A549 (cell line): ENCODE results near the gene MOSPD3. TPM values are rescaled to one million over a fixed set of nuclear protein-coding genes. Genes with fewer than 3 reads are reported as not detected.
A peak's percentile ranks its signal among the peaks of the same experiment; 100 is the strongest.

Source experiments
- ATAC-seq, 2 experiments: fragments of 200-7000 bp in 1 of 2; fragments of >200 bp in 1 of 2; cut with Nextera tagmentation in 1 of 2; cut with Tn5 transposase in 1 of 2; 3 replicates each; pipeline versions ENCODE4 v1.8.0 to v1.9.1; 2018 to 2020; ENCODE audit warnings: mild to moderate bottlenecking in 1 of 2, moderate library complexity in 1 of 2
- CTCF ChIA-PET: fragments of 300-600 bp; sonication (Branson Sonifier 250); formaldehyde crosslinking; extraction: SDS; loops from one replicate; lab custom pipeline; 2021; ENCODE audit warnings: antibody characterized with exemption, inconsistent platforms; lab: Yijun Ruan, JAX
- POLR2A ChIA-PET: fragments of 350-600 bp; formaldehyde crosslinking; extraction: SDS; loops from one replicate; lab custom pipeline; 2021; ENCODE audit warnings: antibody characterized with exemption, inconsistent platforms; lab: Yijun Ruan, JAX
- DNase-seq, 2 experiments: peaks; one replicate each; pipeline versions ENCODE4 v3.0.0 to v3.0.0-alpha.2; 2011 to 2016; ENCODE audit warnings: low read depth in 1 of 2, low spot score in 1 of 2
- FAIRE-seq: peaks from 2 replicates; lab custom pipeline; 2011; peaks lifted over from hg19 to GRCh38; lab: Jason Lieb, UNC
- H3K27ac ChIP-seq, 2 experiments: fragments of >200 bp; sonication (Bioruptor Twin); formaldehyde crosslinking; 3 replicates each; pipeline ENCODE4 v1.5.1; 2016 to 2017
- H3K4me1 ChIP-seq: fragments of >200 bp; sonication (Bioruptor Twin); formaldehyde crosslinking; 3 replicates; pipeline ENCODE4 v1.6.1; 2016
- H3K4me2 ChIP-seq: fragments of >200 bp; sonication (Bioruptor Twin); formaldehyde crosslinking; 3 replicates; pipeline ENCODE4 v1.6.1; 2016
- H3K4me3 ChIP-seq: fragments of >200 bp; sonication (Bioruptor Twin); formaldehyde crosslinking; 3 replicates; pipeline ENCODE4 v1.5.1; 2016
- H3K9me3 ChIP-seq: fragments of >200 bp; sonication (Bioruptor Twin); formaldehyde crosslinking; 3 replicates; pipeline ENCODE4 v1.6.1; 2016
- BHLHE40 ChIP-seq: IDR thresholded peaks from 2 replicates; pipeline ENCODE4 v1.6.1; 2012; ENCODE audit warnings: low read depth, low read length, inconsistent platforms
- CBX2 ChIP-seq: fragments of 200-600 bp; sonication (generic); IDR thresholded peaks from 2 replicates; pipeline ENCODE4 v1.6.1; 2016; ENCODE audit warnings: low read depth, mild to moderate bottlenecking, borderline replicate concordance
- CEBPB ChIP-seq, 2 experiments: fragments of >200 bp in 1 of 2; sonication (Bioruptor Twin) in 1 of 2; formaldehyde crosslinking in 1 of 2; IDR thresholded peaks; 2 replicates each; pipeline ENCODE4 v1.6.1; 2012 to 2016
- EHF ChIP-seq: fragments of 250-450 bp; sonication (Bioruptor Pico); IDR thresholded peaks from 2 replicates; pipeline ENCODE4 v1.5.0; 2020; ENCODE audit warnings: mild to moderate bottlenecking
- EHMT2 ChIP-seq: fragments of 200-600 bp; sonication (generic); IDR thresholded peaks from 2 replicates; pipeline ENCODE4 v1.6.1; 2016; ENCODE audit warnings: antibody characterized with exemption, low read depth, mild to moderate bottlenecking, moderate library complexity
- FOXS1 ChIP-seq: fragments of 250-450 bp; sonication (Bioruptor Pico); IDR thresholded peaks from 2 replicates; pipeline ENCODE4 v1.5.0; 2020; ENCODE audit warnings: mild to moderate bottlenecking, moderate library complexity
- HMGXB4 ChIP-seq: fragments of 250-450 bp; sonication (Bioruptor Pico); IDR thresholded peaks from 2 replicates; pipeline ENCODE4 v1.5.0; 2021; ENCODE audit warnings: mild to moderate bottlenecking, moderate library complexity, borderline replicate concordance
- HOXB5 ChIP-seq: fragments of 250-450 bp; sonication (Bioruptor Pico); IDR thresholded peaks from 2 replicates; pipeline ENCODE4 v1.5.0; 2020; ENCODE audit warnings: mild to moderate bottlenecking, moderate library complexity
- JUN ChIP-seq, 2 experiments: fragments of >200 bp; sonication (Bioruptor Twin); formaldehyde crosslinking; IDR thresholded peaks; 2 replicates in 1 of 2; 3 replicates in 1 of 2; pipeline ENCODE4 v1.6.1; 2016 to 2017
- KDM1A ChIP-seq: fragments of 200-600 bp; sonication (generic); IDR thresholded peaks from 2 replicates; pipeline ENCODE4 v1.6.1; 2016; ENCODE audit warnings: low read depth, mild to moderate bottlenecking
- KDM5A ChIP-seq: fragments of 200-600 bp; sonication (generic); IDR thresholded peaks from 2 replicates; pipeline ENCODE4 v1.6.1; 2016; ENCODE audit warnings: antibody characterized with exemption, mild to moderate bottlenecking
- MAFK ChIP-seq: fragments of 450-650 bp; IDR thresholded peaks from 2 replicates; pipeline ENCODE4 v1.6.1; 2014; ENCODE audit not compliant: partially characterized antibody
- MYC ChIP-seq: IDR thresholded peaks from 2 replicates; pipeline ENCODE4 v1.6.1; 2012; ENCODE audit warnings: mild to moderate bottlenecking, inconsistent platforms, low read length, improper control_type of control experiment, borderline replicate concordance
- NPAS2 ChIP-seq: fragments of 250-450 bp; sonication (Bioruptor Pico); IDR thresholded peaks from 2 replicates; pipeline ENCODE4 v1.8.0; 2022; ENCODE audit warnings: mild to moderate bottlenecking, moderate library complexity, borderline replicate concordance
- PBX3 ChIP-seq: IDR thresholded peaks from 2 replicates; pipeline ENCODE4 v1.6.1; 2012
- POLR2A ChIP-seq: IDR thresholded peaks from 2 replicates; pipeline ENCODE4 v1.6.1; 2012; ENCODE audit warnings: mild to moderate bottlenecking, low read length
- POLR2AphosphoS2 ChIP-seq: conservative IDR thresholded peaks from 2 replicates; pipeline ENCODE4 v1.6.1; 2012; ENCODE audit warnings: low read length, improper control_type of control experiment, inconsistent platforms
- RAD21 ChIP-seq, 2 experiments: fragments of >200 bp in 1 of 2; sonication (Bioruptor Twin) in 1 of 2; formaldehyde crosslinking in 1 of 2; IDR thresholded peaks in 1 of 2; conservative IDR thresholded peaks in 1 of 2; 2 replicates in 1 of 2; 3 replicates in 1 of 2; pipeline ENCODE4 v1.6.1; 2012 to 2018; ENCODE audit warnings: inconsistent platforms in 1 of 2
- RARB ChIP-seq: fragments of 250-450 bp; sonication (Bioruptor Pico); IDR thresholded peaks from 2 replicates; pipeline ENCODE4 v1.8.0; 2021; ENCODE audit warnings: mild to moderate bottlenecking, moderate library complexity
- RCOR1 ChIP-seq: fragments of 150-350 bp; IDR thresholded peaks from 2 replicates; pipeline ENCODE4 v1.6.1; 2014; ENCODE audit warnings: antibody characterized with exemption, low read length, low read depth
- RFX5 ChIP-seq: fragments of 450-650 bp; IDR thresholded peaks from 2 replicates; pipeline ENCODE4 v1.7.1; 2014; ENCODE audit warnings: antibody characterized with exemption, mild to moderate bottlenecking, moderate library complexity
- RNF2 ChIP-seq: fragments of 200-600 bp; sonication (generic); IDR thresholded peaks from 2 replicates; pipeline ENCODE4 v1.6.1; 2016; ENCODE audit warnings: low read depth, mild to moderate bottlenecking, antibody characterized with exemption, moderate library complexity, borderline replicate concordance
- SREBF2 ChIP-seq: fragments of 450-650 bp; IDR thresholded peaks from 2 replicates; pipeline ENCODE4 v1.6.1; 2014; ENCODE audit warnings: mild to moderate bottlenecking, moderate library complexity
- ZFP36 ChIP-seq: fragments of 450-650 bp; IDR thresholded peaks from 2 replicates; pipeline ENCODE4 v1.6.1; 2014; ENCODE audit warnings: borderline replicate concordance; ENCODE audit not compliant: partially characterized antibody
- WGBS: methylation state at CpG from one replicate; pipeline ENCODE4 v1.1.6; 2017; ENCODE audit errors: missing lambda C conversion rate; 5-methylcytosine and 5-hydroxymethylcytosine counted together
- polyA plus RNA-seq, 4 experiments: library from polyadenylated mRNA; depleted of rRNA in 3 of 4; stranded (reverse); fragments of >200 nt; fragmentation: RNase III in 1 of 4; extraction: RNeasy Plus Mini Kit Qiagen cat#74134 plus additional on column Dnase treatment in 1 of 4; gene quantifications; 2 replicates in 3 of 4; 3 replicates in 1 of 4; pipeline ENCODE4 v1.2.3, GENCODE V29; 2011 to 2017
- TF ChIP-seq, protein P1 (sequence below): fragments of 450-650 bp; IDR thresholded peaks from 2 replicates; pipeline ENCODE4 v1.6.1; 2014; ENCODE audit warnings: antibody characterized with exemption
- TF ChIP-seq, protein P2 (sequence below): IDR thresholded peaks from 2 replicates; pipeline ENCODE4 v1.6.1; 2012; ENCODE audit warnings: low read depth, borderline replicate concordance
- TF ChIP-seq, protein P3 (sequence below): IDR thresholded peaks from 2 replicates; pipeline ENCODE4 v1.6.1; 2012

MOSPD3 gene
- polyA plus RNA-seq, 2 of the 4 experiments (the other 2 are of a cell fraction): 6.1 to 14.8 TPM

DNA sequence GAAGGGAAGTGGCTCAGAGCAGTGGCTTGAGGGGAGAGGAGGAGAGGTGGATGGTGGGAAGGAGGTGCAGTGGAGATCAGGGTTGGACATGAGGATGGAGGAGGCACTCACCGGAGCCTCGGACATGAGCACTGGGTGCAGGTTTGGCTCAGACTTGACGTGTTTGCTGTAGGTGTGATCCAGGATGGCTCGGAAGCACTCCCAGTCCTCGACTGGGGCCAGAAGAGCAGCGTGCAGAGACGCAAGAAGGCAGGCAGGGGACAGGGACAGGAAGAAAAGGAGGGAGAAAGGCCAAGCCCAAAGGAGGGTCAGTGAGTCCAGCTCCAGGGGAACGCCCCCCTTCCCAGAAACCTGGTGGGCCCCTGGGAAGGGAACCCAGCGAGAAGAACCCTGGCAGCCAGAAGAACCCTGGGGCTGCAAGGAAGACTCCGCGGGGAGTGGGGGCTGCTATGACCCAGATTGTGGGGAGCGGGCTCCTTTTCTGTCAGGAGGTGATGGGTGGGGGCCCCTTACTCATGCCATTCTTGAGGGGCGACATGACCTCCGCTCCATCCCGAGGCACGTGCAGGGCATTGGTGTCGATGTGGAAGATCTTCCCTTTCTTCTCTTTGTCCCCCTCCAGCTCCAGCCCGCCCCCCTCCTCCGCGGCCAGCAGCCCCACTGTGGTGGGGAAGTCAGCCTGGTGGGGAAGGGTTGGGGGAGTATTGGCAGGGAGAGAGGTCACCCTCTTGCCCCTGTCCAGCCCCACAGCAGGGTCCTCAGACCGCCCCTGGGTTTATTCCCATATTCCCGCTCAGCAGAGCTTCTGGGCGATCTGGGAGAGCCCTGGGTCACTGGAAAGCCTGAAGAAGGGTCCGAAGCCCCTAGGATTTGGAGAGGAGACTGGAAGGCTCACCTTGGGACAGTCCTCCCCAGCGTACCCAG, 42.8 kb downstream of the MOSPD3 start:
- DNase-seq (no peak), ATAC-seq (peak; percentile 25 to 32; a peak in 4 of 6 replicates), FAIRE-seq (no peak)
- ChIA-PET CTCF (interaction anchor here (1.6 to 3.9 kb wide), 3 partner anchors 19 to 37 kb away, joined by 3 to 25 read pairs (median 9); no protein-coding TSS in a partner anchor), POLR2A (no interaction called here)
- no peak overlapping the region for H3K4me2 ChIP-seq
- H3K27ac ChIP-seq: no peak overlapping the region
- WGBS: 27% methylated on average over 22 of the region's 25 CpGs
- no peak overlapping the region for H3K4me3 ChIP-seq
- TF ChIP-seq FOXS1 (CRISPR knock-in tag) (no peak), CEBPB (IDR thresholded peaks at IDR 0.05) (no peak), HMGXB4 (CRISPR knock-in tag) (no peak), POLR2A (no peak), MAFK (no peak), RCOR1 (no peak), CBX2 (no peak), NPAS2 (CRISPR knock-in tag) (no peak), RAD21 (conservative IDR thresholded peaks at IDR 0.05 in 1 of 2, IDR thresholded peaks at IDR 0.05 in 1 of 2) (no peak), RNF2 (no peak), SREBF2 (no peak), KDM5A (no peak), MYC (no peak), POLR2AphosphoS2 (no peak), RFX5 (no peak), BHLHE40 (no peak), HOXB5 (no peak)
- TF ChIP-seq, protein P1, sequence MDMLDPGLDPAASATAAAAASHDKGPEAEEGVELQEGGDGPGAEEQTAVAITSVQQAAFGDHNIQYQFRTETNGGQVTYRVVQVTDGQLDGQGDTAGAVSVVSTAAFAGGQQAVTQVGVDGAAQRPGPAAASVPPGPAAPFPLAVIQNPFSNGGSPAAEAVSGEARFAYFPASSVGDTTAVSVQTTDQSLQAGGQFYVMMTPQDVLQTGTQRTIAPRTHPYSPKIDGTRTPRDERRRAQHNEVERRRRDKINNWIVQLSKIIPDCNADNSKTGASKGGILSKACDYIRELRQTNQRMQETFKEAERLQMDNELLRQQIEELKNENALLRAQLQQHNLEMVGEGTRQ: no peak
- TF ChIP-seq, protein P2, sequence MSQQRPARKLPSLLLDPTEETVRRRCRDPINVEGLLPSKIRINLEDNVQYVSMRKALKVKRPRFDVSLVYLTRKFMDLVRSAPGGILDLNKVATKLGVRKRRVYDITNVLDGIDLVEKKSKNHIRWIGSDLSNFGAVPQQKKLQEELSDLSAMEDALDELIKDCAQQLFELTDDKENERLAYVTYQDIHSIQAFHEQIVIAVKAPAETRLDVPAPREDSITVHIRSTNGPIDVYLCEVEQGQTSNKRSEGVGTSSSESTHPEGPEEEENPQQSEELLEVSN: no peak
- TF ChIP-seq, protein P3, sequence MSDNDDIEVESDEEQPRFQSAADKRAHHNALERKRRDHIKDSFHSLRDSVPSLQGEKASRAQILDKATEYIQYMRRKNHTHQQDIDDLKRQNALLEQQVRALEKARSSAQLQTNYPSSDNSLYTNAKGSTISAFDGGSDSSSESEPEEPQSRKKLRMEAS: no peak
- H3K9me3 ChIP-seq: no peaks in the 10 kb centered on the region
- peaks cover 6% of the 10 kb centered on the region; the same call in 2 of the 3 replicates for H3K4me1 ChIP-seq

- H3K27ac ChIP-seq: no peak within 1 kb of the TSS
- peak; percentile 66 to 75; a peak in 5 of 6 replicates for ATAC-seq
- H3K4me2 ChIP-seq: peak within 1 kb of the TSS; percentile 28
- WGBS: 45% methylated on average over 44 of the region's 63 CpGs
- H3K4me3 ChIP-seq: no peak within 1 kb of the TSS
- H3K9me3 ChIP-seq: no peaks in the 10 kb centered on the region
- peak; percentile 36 to 72 for DNase-seq
- ChIA-PET CTCF (interaction anchor here (0.9 to 3.9 kb wide), 5 partner anchors 20 to 138 kb away, joined by 3 to 25 read pairs (median 4); no protein-coding TSS in a partner anchor), POLR2A (no interaction called here)
- peaks cover 6% of the 10 kb centered on the region; the same call in 2 of the 3 replicates for H3K4me1 ChIP-seq
- FAIRE-seq: no peak
- TF ChIP-seq PBX3 (no peak), FOXS1 (CRISPR knock-in tag) (no peak), EHF (CRISPR knock-in tag) (no peak), KDM1A (no peak), EHMT2 (peak; percentile 67), CBX2 (no peak), RARB (no peak), JUN (IDR thresholded peaks at IDR 0.05) (no peak), RAD21 (conservative IDR thresholded peaks at IDR 0.05 in 1 of 2, IDR thresholded peaks at IDR 0.05 in 1 of 2) (no peak), ZFP36 (no peak)
Measured at GRCh38 chr7:100655908-100656674, 43.8 kb downstream of the MOSPD3 start, which contains the start of gene ACTL6B. TSS of gene ACTL6B (minus strand) at chr7:100656448. CDS start at chr7:100656354, 94 bp downstream.
